Fibroblast of lung (primary cell): Measurements from ENCODE around the gene ANK2. TPM values are rescaled to one million over a fixed set of nuclear protein-coding genes. Genes with fewer than 3 reads are reported as not detected.

ENCODE experiments used
- DNase-seq, 2 donors: peaks; one replicate each; pipeline versions ENCODE4 v3.0.0 to v3.0.0-alpha.2; 2010; ENCODE audit warnings: low read depth in 2 of 2
- H2AFZ ChIP-seq: 2 replicates; pipeline ENCODE4 v1.5.1; 2012; ENCODE audit warnings: low read length, control low read depth, inconsistent platforms
- H3K27ac ChIP-seq: 2 replicates; pipeline ENCODE4 v1.5.1; 2011; ENCODE audit warnings: low read length, control low read depth; ENCODE audit not compliant: insufficient read depth
- H3K27me3 ChIP-seq: 2 replicates; pipeline ENCODE4 v1.5.1; 2011; ENCODE audit warnings: mild to moderate bottlenecking, low read length; ENCODE audit not compliant: control insufficient read depth, insufficient read depth
- H3K36me3 ChIP-seq: 2 replicates; pipeline ENCODE4 v1.5.1; 2011; ENCODE audit warnings: low read length; ENCODE audit not compliant: control insufficient read depth, insufficient read depth
- H3K4me1 ChIP-seq: 2 replicates; pipeline ENCODE4 v1.5.1; 2011; ENCODE audit warnings: low read length; ENCODE audit not compliant: control insufficient read depth, insufficient read depth; ENCODE audit errors: extremely low read depth
- H3K4me2 ChIP-seq: 2 replicates; pipeline ENCODE4 v1.5.1; 2011; ENCODE audit warnings: low read length, control low read depth; ENCODE audit not compliant: insufficient read depth; ENCODE audit errors: extremely low read depth
- H3K4me3 ChIP-seq, 4 experiments: fragments of 200-600 bp in 1 of 4; sonication (generic) in 1 of 4; replicated peaks in 1 of 4; 2 replicates each; pipeline ENCODE4 v1.5.1; 2011 to 2016; ENCODE audit warnings: low read length in 4 of 4, low read depth in 3 of 4, mild to moderate bottlenecking in 3 of 4, control low read depth in 2 of 4, inconsistent platforms in 1 of 4, mixed read lengths in 1 of 4; ENCODE audit not compliant: insufficient read depth in 1 of 4; ENCODE audit errors: control extremely low read depth in 1 of 4
- H3K79me2 ChIP-seq: 2 replicates; pipeline ENCODE4 v1.5.1; 2012; ENCODE audit warnings: mild to moderate bottlenecking, low read length, inconsistent platforms; ENCODE audit not compliant: control insufficient read depth, insufficient read depth
- H3K9ac ChIP-seq: 2 replicates; pipeline ENCODE4 v1.5.1; 2011; ENCODE audit warnings: mild to moderate bottlenecking, low read length, control low read depth; ENCODE audit not compliant: insufficient read depth
- H3K9me3 ChIP-seq: 2 replicates; pipeline ENCODE4 v1.5.1; 2012; ENCODE audit warnings: low read depth, low read length; ENCODE audit not compliant: control insufficient read depth, insufficient read depth
- H4K20me1 ChIP-seq: 2 replicates; pipeline ENCODE4 v1.5.1; 2011; ENCODE audit warnings: low read length; ENCODE audit not compliant: control insufficient read depth, insufficient read depth; ENCODE audit errors: extremely low read depth
- EZH2 ChIP-seq: IDR thresholded peaks from 2 replicates; pipeline ENCODE4 v1.5.1; 2012; ENCODE audit warnings: low read length, control low read depth, mild to moderate bottlenecking; ENCODE audit errors: missing control alignments
- polyA plus RNA-seq, 2 donors: library from polyadenylated mRNA; depleted of rRNA in 1 of 2; stranded (reverse) in 1 of 2; unstranded in 1 of 2; fragments of >200 nt; gene quantifications; 2 replicates each; pipeline ENCODE4 v1.2.1, GENCODE V29; 2011 to 2012; ENCODE audit warnings: missing spikeins in 1 of 2
- total RNA-seq: library from RNA; depleted of rRNA; stranded (reverse); fragments of >200 nt; gene quantifications from 2 replicates; pipeline ENCODE4 v1.2.1, GENCODE V29; 2014
- TF ChIP-seq, protein P1 (sequence below), 2 donors: IDR thresholded peaks in 1 of 2; conservative IDR thresholded peaks in 1 of 2; 1 replicate in 1 of 2; 2 replicates in 1 of 2; pipeline ENCODE4 v1.5.1; 2011 to 2012; ENCODE audit warnings: low read length in 2 of 2, control low read depth in 1 of 2, inconsistent platforms in 1 of 2, low read depth in 1 of 2, mild to moderate bottlenecking in 1 of 2

Gene ANK2
- total and polyA plus RNA-seq, 2 donors (not counting 1 experiment from before 2014, with no cell fraction given): 10.9 to 95.1 TPM

GRCh38 chr4:113423631-113424030, 374.2 kb downstream of the ANK2 start:
- TF ChIP-seq EZH2: no peak
- TF ChIP-seq, protein P1, sequence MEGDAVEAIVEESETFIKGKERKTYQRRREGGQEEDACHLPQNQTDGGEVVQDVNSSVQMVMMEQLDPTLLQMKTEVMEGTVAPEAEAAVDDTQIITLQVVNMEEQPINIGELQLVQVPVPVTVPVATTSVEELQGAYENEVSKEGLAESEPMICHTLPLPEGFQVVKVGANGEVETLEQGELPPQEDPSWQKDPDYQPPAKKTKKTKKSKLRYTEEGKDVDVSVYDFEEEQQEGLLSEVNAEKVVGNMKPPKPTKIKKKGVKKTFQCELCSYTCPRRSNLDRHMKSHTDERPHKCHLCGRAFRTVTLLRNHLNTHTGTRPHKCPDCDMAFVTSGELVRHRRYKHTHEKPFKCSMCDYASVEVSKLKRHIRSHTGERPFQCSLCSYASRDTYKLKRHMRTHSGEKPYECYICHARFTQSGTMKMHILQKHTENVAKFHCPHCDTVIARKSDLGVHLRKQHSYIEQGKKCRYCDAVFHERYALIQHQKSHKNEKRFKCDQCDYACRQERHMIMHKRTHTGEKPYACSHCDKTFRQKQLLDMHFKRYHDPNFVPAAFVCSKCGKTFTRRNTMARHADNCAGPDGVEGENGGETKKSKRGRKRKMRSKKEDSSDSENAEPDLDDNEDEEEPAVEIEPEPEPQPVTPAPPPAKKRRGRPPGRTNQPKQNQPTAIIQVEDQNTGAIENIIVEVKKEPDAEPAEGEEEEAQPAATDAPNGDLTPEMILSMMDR (conservative IDR thresholded peaks at IDR 0.05 in 1 of 2, IDR thresholded peaks at IDR 0.05 in 1 of 2; ENCODE audit: low read depth in 1 of 2, low read length in 2 of 2): no peak
- H3K9ac ChIP-seq: no peak overlapping the region
- H2AFZ ChIP-seq: no peak overlapping the region
- no peaks in the 10 kb centered on the region for H3K36me3 ChIP-seq
- H3K4me1 ChIP-seq: no peaks in the 10 kb centered on the region
- H4K20me1 ChIP-seq: no peaks in the 10 kb centered on the region
- no peak overlapping the region for H3K4me2 ChIP-seq
- no peaks in the 10 kb centered on the region for H3K9me3 ChIP-seq
- peak in 1 of 2 donors; percentile 60 for DNase-seq
- H3K27ac ChIP-seq: no peak overlapping the region
- H3K79me2 ChIP-seq: no peaks in the 10 kb centered on the region
- H3K27me3 ChIP-seq: no peaks in the 10 kb centered on the region
- no peak overlapping the region for H3K4me3 ChIP-seq

- no peak overlapping the region for H3K27ac ChIP-seq
- no peaks in the 10 kb centered on the region for H3K9me3 ChIP-seq
- H3K4me1 ChIP-seq: peaks cover 10% of the 10 kb centered on the region
- H3K4me2 ChIP-seq: no peak overlapping the region
- H3K4me3 ChIP-seq: no peak overlapping the region
- H4K20me1 ChIP-seq: no peaks in the 10 kb centered on the region
- no peaks in the 10 kb centered on the region for H3K79me2 ChIP-seq
- no peak overlapping the region for H2AFZ ChIP-seq
- H3K27me3 ChIP-seq: no peaks in the 10 kb centered on the region
- DNase-seq: peak in 1 of 2 donors; percentile 37
- TF ChIP-seq, protein P1 (conservative IDR thresholded peaks at IDR 0.05 in 1 of 2, IDR thresholded peaks at IDR 0.05 in 1 of 2; ENCODE audit: low read depth in 1 of 2, low read length in 2 of 2): no peak
- no peak for TF ChIP-seq EZH2
- no peak overlapping the region for H3K9ac ChIP-seq
- no peaks in the 10 kb centered on the region for H3K36me3 ChIP-seq
These were observed 383.7 kb downstream of the ANK2 start for GRCh38 chr4:113433116-113433515.
